HS-5 (cell line): Measurements from ENCODE around the gene ANKRD66.

Experiments used
- DNase-seq: peaks from one replicate; pipeline ENCODE4 v3.0.0-alpha.2; 2012; ENCODE audit warnings: low read depth

Gene ANKRD66

GRCh38 chr6:46790355-46790874 lies 43.7 kb downstream of the ANKRD66 start:
- no peak for DNase-seq

DNA sequence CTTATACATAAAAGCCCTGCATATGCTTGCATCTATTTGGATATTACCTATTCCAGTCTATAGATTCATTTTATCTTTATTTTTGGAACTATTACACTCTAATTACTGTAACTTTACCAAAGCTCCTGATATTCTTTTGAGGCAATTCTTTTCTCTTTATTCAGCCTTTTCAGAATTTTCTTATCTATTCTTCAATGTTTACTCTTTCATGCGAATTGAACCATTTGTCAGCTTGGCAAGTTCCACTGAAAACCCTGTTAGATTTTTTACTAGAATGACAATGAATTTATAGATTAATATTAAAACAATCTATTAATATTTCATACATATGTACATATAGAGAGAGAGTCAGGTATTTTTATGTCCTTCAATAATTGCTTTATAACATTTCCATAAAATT lies 45.9 kb downstream of the ANKRD66 start:
- no peak for DNase-seq

GRCh38 chr6:46793138-46793537 lies 46.4 kb downstream of the ANKRD66 start, which contains the start of gene MEP1A:
MEP1A (plus strand) TSS chr6:46793389; CDS start chr6:46793399, 10 bp downstream.
- DNase-seq, result no peak

GRCh38 chr6:46794068-46794467 lies 47.3 kb downstream of the ANKRD66 start:
- DNase-seq, result no peak

DNA sequence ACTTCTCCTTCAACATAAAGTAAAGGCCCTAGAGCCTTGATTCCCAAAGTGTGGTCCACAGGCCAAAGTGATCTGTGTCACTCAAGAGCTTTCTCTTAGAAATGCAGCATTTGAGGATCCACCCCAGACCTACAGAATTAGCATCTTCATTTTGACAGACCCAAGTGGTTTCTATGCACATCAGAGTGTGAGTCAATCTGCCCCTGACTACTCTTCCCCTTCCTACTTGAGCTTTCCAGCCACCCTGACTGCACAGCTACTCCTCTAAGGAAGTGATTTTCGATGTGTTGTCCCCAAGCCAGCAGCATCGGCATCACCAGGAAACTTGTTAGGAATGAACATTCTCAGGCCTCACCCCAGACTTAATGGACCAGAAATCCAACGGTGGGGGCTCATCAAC lies 49.1 kb downstream of the ANKRD66 start:
- no peak for DNase-seq

DNA sequence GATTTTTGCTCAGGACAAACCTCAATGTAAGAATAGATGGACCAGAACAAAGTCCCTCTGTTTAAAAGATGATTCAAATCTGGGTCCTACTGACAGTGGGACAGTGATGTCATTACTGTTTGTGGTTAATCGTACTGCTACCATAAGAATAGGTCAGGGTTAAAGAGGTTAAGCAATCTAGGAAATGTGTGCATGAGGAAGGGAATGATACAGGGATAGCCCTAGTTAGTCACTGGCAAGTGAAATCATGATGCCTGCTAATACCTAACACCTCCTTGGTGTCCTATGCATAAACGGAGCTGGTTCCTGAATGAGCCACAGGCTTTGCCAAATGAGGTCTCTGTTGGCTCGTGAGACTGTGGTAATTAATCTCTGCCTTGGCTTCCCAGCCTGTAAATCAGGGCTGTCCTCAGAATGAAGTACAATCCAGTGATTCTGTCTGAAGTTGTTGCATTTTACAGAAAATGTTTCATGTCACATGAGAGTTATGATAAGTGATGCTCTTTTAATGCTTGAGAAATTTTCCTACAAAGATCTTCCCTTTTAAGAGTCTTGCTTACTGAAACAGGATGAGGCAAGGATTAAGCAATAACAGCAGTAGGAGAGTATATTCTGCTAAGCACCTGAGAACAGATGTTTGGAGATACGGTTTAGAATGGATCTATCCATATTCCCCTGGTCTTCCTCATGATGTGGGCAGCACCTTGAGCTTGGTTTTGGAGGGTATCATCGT lies 50.3 kb downstream of the ANKRD66 start:
- DNase-seq, result no peak

GRCh38 chr6:46799657-46800056 lies 52.9 kb downstream of the ANKRD66 start:
- DNase-seq, result no peak

DNA sequence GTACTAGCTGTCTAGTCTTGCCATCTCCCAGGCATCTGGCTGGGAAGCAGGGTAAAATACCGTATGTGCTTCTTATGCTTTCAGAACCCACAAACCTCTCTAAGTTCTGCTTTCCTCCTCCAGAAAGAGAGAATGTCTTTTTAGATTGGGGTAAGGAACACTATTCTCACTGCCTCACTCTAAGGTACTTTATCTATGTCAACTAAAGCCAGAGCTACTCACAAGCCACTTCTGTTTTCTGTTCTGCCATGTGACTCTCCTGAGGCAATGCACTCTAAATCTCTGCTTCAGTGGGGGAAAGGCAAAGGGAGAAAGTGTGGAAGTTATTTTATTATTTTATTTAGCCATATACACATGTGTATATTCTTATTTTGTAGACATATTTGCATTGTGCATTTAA lies 62.1 kb downstream of the ANKRD66 start:
- no peak for DNase-seq
